HFFc6 (cell line): Measurements from ENCODE around the gene CTNNA2. TPM values are rescaled to one million over a fixed set of nuclear protein-coding genes. Genes with fewer than 3 reads are reported as not detected.

ENCODE experiments used
- DNase-seq: peaks from one replicate; pipeline ENCODE4 v3.0.0-alpha.2; 2018
- H3K27ac Mint-ChIP-seq: 2 replicates; pipeline ENCODE4 v1.8.0; 2020; ENCODE audit warnings: mild to moderate bottlenecking, mixed read lengths
- H3K27me3 Mint-ChIP-seq: 2 replicates; pipeline ENCODE4 v1.8.0; 2021; ENCODE audit warnings: mild to moderate bottlenecking, moderate library complexity, mixed read lengths; ENCODE audit not compliant: insufficient read depth
- H3K36me3 Mint-ChIP-seq: 2 replicates; pipeline ENCODE4 v1.8.0; 2021; ENCODE audit warnings: low read depth, mixed read lengths
- H3K4me1 Mint-ChIP-seq: 2 replicates; pipeline ENCODE4 v1.8.0; 2020; ENCODE audit warnings: low read depth, mixed read lengths
- H3K4me3 Mint-ChIP-seq: 2 replicates; pipeline ENCODE4 v1.8.0; 2020; ENCODE audit warnings: mild to moderate bottlenecking, moderate library complexity, mixed read lengths
- H3K9me3 Mint-ChIP-seq: 2 replicates; pipeline ENCODE4 v1.8.0; 2020; ENCODE audit warnings: mild to moderate bottlenecking, mixed read lengths
- CTCF ChIP-seq: fragments of 200-600 bp; sonication (generic); IDR thresholded peaks from 2 replicates; pipeline ENCODE4 v1.5.0; 2021; ENCODE audit warnings: antibody characterized with exemption, mild to moderate bottlenecking
- total RNA-seq, 6 experiments: library from RNA; stranded (reverse); fragmentation: NEBNext Ultra II Directional; extraction: Animal tissue kit (Norgen Biotek cat#: 25700); gene quantifications; 2 replicates in 1 of 6; 3 replicates in 5 of 6; pipeline ENCODE4 v1.2.3, GENCODE V29; 2021

The CTNNA2 gene
- total RNA-seq, 6 experiments from 2014 or later: not detected

GRCh38 chr2:79899196-79899595, 386.3 kb downstream of the CTNNA2 start:
- no peaks in the 10 kb centered on the region for H3K36me3 Mint-ChIP-seq
- DNase-seq: no peak
- no peak for TF ChIP-seq CTCF
- H3K4me3 Mint-ChIP-seq: no peak overlapping the region
- H3K9me3 Mint-ChIP-seq: no peaks in the 10 kb centered on the region
- H3K27ac Mint-ChIP-seq: no peak overlapping the region
- H3K27me3 Mint-ChIP-seq: peaks cover 10% of the 10 kb centered on the region
- H3K4me1 Mint-ChIP-seq: 0 out of 2 replicates have a peak, but pooled peaks cover 4% of the 10 kb centered on the region

GRCh38 chr2:79901161-79901560, 388.3 kb downstream of the CTNNA2 start:
- no peaks in the 10 kb centered on the region for H3K36me3 Mint-ChIP-seq
- no peak overlapping the region for H3K4me3 Mint-ChIP-seq
- no peak for TF ChIP-seq CTCF
- no peaks in the 10 kb centered on the region for H3K9me3 Mint-ChIP-seq
- H3K27ac Mint-ChIP-seq: no peak overlapping the region
- no peak for DNase-seq
- H3K27me3 Mint-ChIP-seq: peaks cover 10% of the 10 kb centered on the region
- H3K4me1 Mint-ChIP-seq: 0 out of 2 replicates have a peak, but pooled peaks cover 4% of the 10 kb centered on the region

GRCh38 chr2:79903222-79904000, 390.6 kb downstream of the CTNNA2 start:
- no peak for DNase-seq
- H3K4me1 Mint-ChIP-seq: 0 out of 2 replicates have a peak, but pooled peaks cover 4% of the 10 kb centered on the region
- no peak for TF ChIP-seq CTCF
- H3K4me3 Mint-ChIP-seq: no peak overlapping the region
- peaks cover 10% of the 10 kb centered on the region; the same call in 1 of the 2 replicates for H3K27me3 Mint-ChIP-seq
- H3K27ac Mint-ChIP-seq: no peak overlapping the region
- no peaks in the 10 kb centered on the region for H3K36me3 Mint-ChIP-seq
- no peaks in the 10 kb centered on the region for H3K9me3 Mint-ChIP-seq

GRCh38 chr2:79906139-79906890, 393.5 kb downstream of the CTNNA2 start:
- H3K27me3 Mint-ChIP-seq: peaks cover 7% of the 10 kb centered on the region; the same call in 1 of the 2 replicates
- H3K27ac Mint-ChIP-seq: no peak overlapping the region
- no peaks in the 10 kb centered on the region for H3K9me3 Mint-ChIP-seq
- no peak for DNase-seq
- no peaks in the 10 kb centered on the region for H3K36me3 Mint-ChIP-seq
- H3K4me3 Mint-ChIP-seq: no peak overlapping the region
- no peak for TF ChIP-seq CTCF
- H3K4me1 Mint-ChIP-seq: 0 out of 2 replicates have a peak, but pooled peaks cover 4% of the 10 kb centered on the region

GRCh38 chr2:79909521-79909920, 396.7 kb downstream of the CTNNA2 start:
- Mint-ChIP-seq H3K4me3 (no peak overlapping the region), H3K27me3 (peaks cover 1% of the 10 kb centered on the region; the same call in 1 of the 2 replicates), H3K9me3 (no peaks in the 10 kb centered on the region), H3K27ac (no peak overlapping the region), H3K4me1 (no peaks in the 10 kb centered on the region), H3K36me3 (no peaks in the 10 kb centered on the region)
- DNase-seq: no peak
- TF ChIP-seq CTCF: no peak
